Glutamatergic neuron (in vitro differentiated cells): ENCODE data around the gene NEK5. TPM values are rescaled to one million over a fixed set of nuclear protein-coding genes. Genes with fewer than 3 reads are reported as not detected.

ENCODE experiments used
- DNase-seq: peaks from one replicate; pipeline ENCODE4 v3.0.0; 2022
- H3K27ac Mint-ChIP-seq: one replicate; pipeline ENCODE4 v1.8.0; 2020; ENCODE audit warnings: mild to moderate bottlenecking, mixed read lengths, inconsistent platforms; ENCODE audit not compliant: unreplicated experiment
- H3K27me3 Mint-ChIP-seq: one replicate; pipeline ENCODE4 v1.8.0; 2020; ENCODE audit warnings: mild to moderate bottlenecking, moderate library complexity, mixed read lengths, inconsistent platforms; ENCODE audit not compliant: unreplicated experiment
- H3K36me3 Mint-ChIP-seq: one replicate; pipeline ENCODE4 v1.8.0; 2020; ENCODE audit warnings: mild to moderate bottlenecking, mixed read lengths, inconsistent platforms; ENCODE audit not compliant: unreplicated experiment
- H3K4me1 Mint-ChIP-seq: one replicate; pipeline ENCODE4 v1.8.0; 2020; ENCODE audit warnings: mild to moderate bottlenecking, low read depth, mixed read lengths, inconsistent platforms; ENCODE audit not compliant: unreplicated experiment
- H3K4me3 Mint-ChIP-seq: one replicate; pipeline ENCODE4 v1.8.0; 2020; ENCODE audit warnings: mild to moderate bottlenecking, mixed read lengths, inconsistent platforms; ENCODE audit not compliant: unreplicated experiment
- H3K9me3 Mint-ChIP-seq: one replicate; pipeline ENCODE4 v1.8.0; 2020; ENCODE audit warnings: mild to moderate bottlenecking, moderate library complexity, mixed read lengths, inconsistent platforms; ENCODE audit not compliant: unreplicated experiment
- total RNA-seq: library from RNA; stranded (reverse); fragmentation: NEBNext Ultra II Directional; extraction: Animal tissue kit (Norgen Biotek cat#: 25700); gene quantifications from one replicate; pipeline ENCODE4 v1.2.1, GENCODE V29; 2021; ENCODE audit not compliant: unreplicated experiment
- TF ChIP-seq, protein P1 (sequence below): fragments of 200-600 bp; sonication (generic); IDR thresholded peaks from one replicate; pipeline ENCODE4 v1.5.0; 2021; ENCODE audit not compliant: partially characterized antibody, unreplicated experiment

Gene NEK5
- total RNA-seq, 1 donor from 2014 or later: not detected

DNA sequence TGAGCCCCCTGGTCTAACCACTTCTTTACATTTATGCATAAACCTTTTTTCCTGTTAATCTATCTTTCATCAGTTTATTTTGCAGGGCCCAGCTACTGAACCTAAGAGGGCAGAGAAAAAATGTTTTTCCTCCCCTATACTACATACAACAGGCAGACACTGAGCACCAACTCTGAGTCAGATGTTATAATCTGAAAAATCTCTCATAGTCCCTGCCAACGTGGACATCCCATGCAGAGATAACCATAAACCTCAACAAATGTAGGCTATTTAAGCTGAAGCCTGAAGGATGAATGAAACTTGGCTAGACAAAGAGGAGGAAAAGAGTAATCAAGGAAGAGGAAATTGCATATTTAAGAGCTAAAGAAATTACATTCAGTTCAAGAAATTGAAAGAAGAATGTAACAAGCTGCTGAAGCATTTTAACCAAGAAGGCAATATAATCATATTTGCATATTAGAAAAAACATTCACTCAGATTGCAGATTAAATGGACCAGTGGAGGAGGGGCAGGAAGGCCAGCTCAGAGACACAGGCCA, 27.9 kb upstream of the NEK5 start:
- H3K9me3 Mint-ChIP-seq: no peaks in the 10 kb centered on the region
- no peak for DNase-seq
- H3K4me1 Mint-ChIP-seq: peaks cover 5% of the 10 kb centered on the region
- TF ChIP-seq, protein P1, sequence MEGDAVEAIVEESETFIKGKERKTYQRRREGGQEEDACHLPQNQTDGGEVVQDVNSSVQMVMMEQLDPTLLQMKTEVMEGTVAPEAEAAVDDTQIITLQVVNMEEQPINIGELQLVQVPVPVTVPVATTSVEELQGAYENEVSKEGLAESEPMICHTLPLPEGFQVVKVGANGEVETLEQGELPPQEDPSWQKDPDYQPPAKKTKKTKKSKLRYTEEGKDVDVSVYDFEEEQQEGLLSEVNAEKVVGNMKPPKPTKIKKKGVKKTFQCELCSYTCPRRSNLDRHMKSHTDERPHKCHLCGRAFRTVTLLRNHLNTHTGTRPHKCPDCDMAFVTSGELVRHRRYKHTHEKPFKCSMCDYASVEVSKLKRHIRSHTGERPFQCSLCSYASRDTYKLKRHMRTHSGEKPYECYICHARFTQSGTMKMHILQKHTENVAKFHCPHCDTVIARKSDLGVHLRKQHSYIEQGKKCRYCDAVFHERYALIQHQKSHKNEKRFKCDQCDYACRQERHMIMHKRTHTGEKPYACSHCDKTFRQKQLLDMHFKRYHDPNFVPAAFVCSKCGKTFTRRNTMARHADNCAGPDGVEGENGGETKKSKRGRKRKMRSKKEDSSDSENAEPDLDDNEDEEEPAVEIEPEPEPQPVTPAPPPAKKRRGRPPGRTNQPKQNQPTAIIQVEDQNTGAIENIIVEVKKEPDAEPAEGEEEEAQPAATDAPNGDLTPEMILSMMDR: no peak
- no peak overlapping the region for H3K4me3 Mint-ChIP-seq
- H3K27ac Mint-ChIP-seq: no peak overlapping the region
- H3K27me3 Mint-ChIP-seq: no peaks in the 10 kb centered on the region
- no peaks in the 10 kb centered on the region for H3K36me3 Mint-ChIP-seq

DNA sequence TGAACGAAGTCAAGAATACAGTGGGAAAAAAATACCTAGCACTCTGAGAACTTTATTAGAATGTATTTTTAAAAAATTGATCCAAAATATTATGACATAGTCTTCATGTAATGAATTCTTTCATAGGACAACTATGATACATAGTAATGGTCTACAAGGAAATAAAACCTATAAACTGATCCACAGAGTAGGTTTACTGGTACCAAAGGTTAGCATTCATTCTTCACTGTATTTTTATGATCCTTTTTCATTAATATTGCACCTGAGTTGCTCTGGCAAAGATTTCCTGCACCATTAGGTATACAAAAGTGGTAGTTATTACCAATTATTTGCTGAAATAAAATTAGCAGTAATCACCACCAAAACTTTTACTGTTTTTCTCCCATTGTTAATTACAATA, 26.3 kb upstream of the NEK5 start:
- peaks cover 5% of the 10 kb centered on the region for H3K4me1 Mint-ChIP-seq
- H3K27me3 Mint-ChIP-seq: no peaks in the 10 kb centered on the region
- no peaks in the 10 kb centered on the region for H3K36me3 Mint-ChIP-seq
- TF ChIP-seq, protein P1: no peak
- no peaks in the 10 kb centered on the region for H3K9me3 Mint-ChIP-seq
- DNase-seq: no peak
- no peak overlapping the region for H3K27ac Mint-ChIP-seq
- H3K4me3 Mint-ChIP-seq: no peak overlapping the region

DNA sequence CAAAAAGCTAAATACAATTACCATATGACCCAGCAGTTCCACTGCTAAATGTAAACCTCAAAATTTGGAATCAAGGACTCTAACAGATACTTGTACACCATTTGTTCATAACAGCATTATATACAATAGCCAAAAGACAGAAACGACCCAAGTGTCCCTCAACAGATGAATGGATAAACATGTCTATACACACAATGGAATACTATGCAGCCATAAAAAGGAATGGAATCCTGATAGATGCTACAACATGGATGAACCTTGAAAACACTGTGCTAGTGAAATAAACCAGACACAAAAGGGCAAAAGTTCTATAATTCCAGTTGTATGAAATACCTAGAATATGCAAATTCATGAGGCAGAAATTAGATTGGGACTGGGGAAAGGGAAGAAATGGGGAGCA, 18.4 kb upstream of the NEK5 start:
- Mint-ChIP-seq H3K36me3 (peaks cover 6% of the 10 kb centered on the region), H3K9me3 (no peaks in the 10 kb centered on the region), H3K27ac (no peak overlapping the region), H3K27me3 (no peaks in the 10 kb centered on the region), H3K4me3 (no peak overlapping the region), H3K4me1 (no peaks in the 10 kb centered on the region)
- DNase-seq: no peak
- TF ChIP-seq, protein P1: no peak

DNA sequence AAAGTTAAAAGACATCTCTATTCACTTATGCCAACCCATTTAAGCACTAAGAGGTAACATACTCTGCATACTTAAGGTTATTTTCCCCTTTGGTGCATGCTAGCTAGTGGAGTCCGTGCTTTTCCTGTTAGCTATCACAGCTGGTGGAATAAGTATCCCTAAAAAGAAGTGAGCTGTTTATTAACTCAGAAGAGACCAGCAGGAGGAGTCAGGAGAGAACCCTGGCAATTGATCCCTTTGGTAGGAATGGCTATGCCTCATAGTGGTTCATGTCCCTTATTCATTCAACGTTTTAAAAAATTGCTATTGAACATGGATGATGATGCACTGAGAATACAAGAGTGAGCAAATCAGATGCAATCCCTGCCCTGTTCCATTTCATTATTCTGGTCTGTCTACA, 12.4 kb upstream of the NEK5 start:
- no peaks in the 10 kb centered on the region for H3K9me3 Mint-ChIP-seq
- no peak overlapping the region for H3K27ac Mint-ChIP-seq
- no peaks in the 10 kb centered on the region for H3K27me3 Mint-ChIP-seq
- H3K4me1 Mint-ChIP-seq: peaks cover 2% of the 10 kb centered on the region
- TF ChIP-seq, protein P1: no peak
- no peak for DNase-seq
- H3K36me3 Mint-ChIP-seq: no peaks in the 10 kb centered on the region
- no peak overlapping the region for H3K4me3 Mint-ChIP-seq

DNA sequence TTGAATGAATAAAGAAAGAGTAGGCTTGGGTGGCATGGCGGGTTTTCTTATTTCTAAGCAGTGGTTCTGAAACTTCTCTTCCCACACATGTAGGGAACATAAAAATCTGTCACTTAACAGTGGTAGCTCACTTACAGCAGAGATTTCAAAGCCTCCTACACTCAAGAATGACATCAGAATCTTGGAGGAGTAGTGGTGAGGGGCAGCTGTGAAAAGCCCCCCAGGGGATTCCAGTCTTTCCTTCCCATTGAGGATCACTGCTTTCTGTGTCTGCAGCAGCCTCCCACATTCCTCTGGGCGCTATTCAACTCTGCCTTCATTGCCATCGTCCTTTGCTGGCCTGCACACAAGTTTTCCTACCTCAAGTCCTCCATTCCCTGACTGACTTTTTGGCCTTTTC, 8.6 kb upstream of the NEK5 start:
- peak overlapping the region; percentile 46 for H3K4me3 Mint-ChIP-seq
- no peaks in the 10 kb centered on the region for H3K9me3 Mint-ChIP-seq
- H3K27me3 Mint-ChIP-seq: no peaks in the 10 kb centered on the region
- peaks cover 2% of the 10 kb centered on the region for H3K4me1 Mint-ChIP-seq
- TF ChIP-seq, protein P1: no peak
- H3K27ac Mint-ChIP-seq: no peak overlapping the region
- no peak for DNase-seq
- H3K36me3 Mint-ChIP-seq: no peaks in the 10 kb centered on the region
